Thoracic aorta (tissue), 2 donors: Measurements from ENCODE around the gene MAP3K13. TPM values are rescaled to one million over a fixed set of nuclear protein-coding genes. Genes with fewer than 3 reads are reported as not detected.
"Not testable (repeated sequence)": the region's sequence is repeated elsewhere in the genome, so short reads cannot be mapped to it uniquely, and the experiment has no call there.

Experiments used
- ATAC-seq: fragments of 150-250 bp; one replicate; pipeline ENCODE4 v1.8.0; 2017; ENCODE audit warnings: low read depth; ENCODE audit not compliant: insufficient number of reproducible peaks, low FRiP score
- DNase-seq: peaks from one replicate; pipeline ENCODE4 v3.0.0-alpha.2; 2020; ENCODE audit warnings: low spot score
- H3K27ac ChIP-seq, 2 donors: fragments of 200-600 bp; sonication (generic); 1 replicate in 1 of 2; 2 replicates in 1 of 2; pipeline ENCODE4 v1.5.1; 2016; ENCODE audit warnings: mild to moderate bottlenecking in 2 of 2, moderate library complexity in 2 of 2
- H3K27me3 ChIP-seq: fragments of 200-600 bp; sonication (generic); replicated peaks from 2 replicates; pipeline ENCODE4 v1.6.0; 2016; ENCODE audit warnings: mild to moderate bottlenecking; ENCODE audit not compliant: insufficient read depth
- H3K36me3 ChIP-seq: fragments of 200-600 bp; sonication (generic); one replicate; pipeline ENCODE4 v1.5.1; 2016
- H3K4me1 ChIP-seq, 2 donors: fragments of 200-600 bp; sonication (generic); 1 replicate in 1 of 2; 2 replicates in 1 of 2; pipeline versions ENCODE4 v1.5.1 to v1.6.0; 2016; ENCODE audit warnings: low read depth in 2 of 2, mild to moderate bottlenecking in 1 of 2; ENCODE audit not compliant: control insufficient read depth in 1 of 2
- H3K4me3 ChIP-seq: fragments of 200-600 bp; sonication (generic); 2 replicates; pipeline ENCODE4 v1.5.1; 2016; ENCODE audit warnings: mild to moderate bottlenecking
- H3K9me3 ChIP-seq: fragments of 200-600 bp; sonication (generic); 2 replicates; pipeline ENCODE4 v1.5.1; 2016
- CTCF ChIP-seq: fragments of 200-600 bp; sonication (generic); IDR thresholded peaks from one replicate; pipeline ENCODE4 v1.5.1; 2019; ENCODE audit warnings: antibody characterized with exemption
- total RNA-seq, 2 donors: library from RNA; depleted of rRNA; stranded (reverse); fragments of >200 nt; gene quantifications; one replicate each; pipeline versions ENCODE4 v1.1.0 to v1.2.3, GENCODE V29; 2016

The MAP3K13 gene
- total RNA-seq, 2 donors from 2014 or later = 17.3 to 21.9 TPM

DNA sequence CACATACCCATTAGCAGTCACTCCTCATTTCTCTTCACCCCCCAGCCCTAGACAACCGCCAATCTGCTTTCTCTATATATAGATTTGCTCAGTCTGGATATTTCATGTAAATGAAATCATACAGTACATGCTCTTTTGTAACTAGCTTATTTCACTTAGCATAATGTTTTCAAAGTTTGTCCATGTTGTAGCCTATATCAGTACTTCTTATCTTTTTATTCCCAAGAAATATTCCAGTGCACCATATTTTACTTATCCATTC is 3.1 kb downstream of the MAP3K13 start:
- Histone ChIP-seq H3K4me3 (no peak overlapping the region), H3K9me3 (no peaks in the 10 kb centered on the region), H3K36me3 (no peaks in the 10 kb centered on the region), H3K27me3 (no peaks in the 10 kb centered on the region), H3K27ac (no peak overlapping the region), H3K4me1 (no peaks in the 10 kb centered on the region)
- no peak for TF ChIP-seq CTCF
- ATAC-seq (no peak), DNase-seq (no peak)

GRCh38 chr3:185366913-185367312 is 4.0 kb downstream of the MAP3K13 start:
- no peak for TF ChIP-seq CTCF
- no peaks in the 10 kb centered on the region for H3K36me3 ChIP-seq
- no peaks in the 10 kb centered on the region for H3K9me3 ChIP-seq
- H3K27ac ChIP-seq = no peak overlapping the region
- no peaks in the 10 kb centered on the region for H3K27me3 ChIP-seq
- ATAC-seq = no peak
- H3K4me1 ChIP-seq = no peaks in the 10 kb centered on the region
- no peak overlapping the region for H3K4me3 ChIP-seq
- DNase-seq = no peak

DNA sequence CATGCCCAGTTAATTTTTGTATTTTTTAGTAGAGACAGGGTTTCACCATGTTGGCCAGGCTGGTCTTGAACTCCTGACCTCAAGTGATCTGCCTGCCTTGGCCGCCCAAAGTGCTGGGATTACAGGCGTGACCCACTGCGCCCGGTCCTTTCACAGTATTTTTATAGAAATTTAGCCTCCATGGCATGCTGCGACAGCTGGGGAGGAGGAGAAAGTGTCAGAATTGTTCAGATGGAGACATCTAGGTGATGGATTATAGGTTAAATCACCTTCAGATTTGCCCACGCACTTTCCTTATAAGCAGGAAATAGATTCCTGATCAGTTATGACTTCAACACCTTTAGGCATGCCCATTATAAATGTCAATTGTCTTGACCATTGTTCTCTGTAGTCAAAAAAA is 7.4 kb downstream of the MAP3K13 start:
- not testable (repeated sequence) for ATAC-seq, H3K27me3 ChIP-seq, H3K36me3 ChIP-seq, H3K4me3 ChIP-seq, H3K9me3 ChIP-seq, DNase-seq, H3K27ac ChIP-seq, H3K4me1 ChIP-seq

DNA sequence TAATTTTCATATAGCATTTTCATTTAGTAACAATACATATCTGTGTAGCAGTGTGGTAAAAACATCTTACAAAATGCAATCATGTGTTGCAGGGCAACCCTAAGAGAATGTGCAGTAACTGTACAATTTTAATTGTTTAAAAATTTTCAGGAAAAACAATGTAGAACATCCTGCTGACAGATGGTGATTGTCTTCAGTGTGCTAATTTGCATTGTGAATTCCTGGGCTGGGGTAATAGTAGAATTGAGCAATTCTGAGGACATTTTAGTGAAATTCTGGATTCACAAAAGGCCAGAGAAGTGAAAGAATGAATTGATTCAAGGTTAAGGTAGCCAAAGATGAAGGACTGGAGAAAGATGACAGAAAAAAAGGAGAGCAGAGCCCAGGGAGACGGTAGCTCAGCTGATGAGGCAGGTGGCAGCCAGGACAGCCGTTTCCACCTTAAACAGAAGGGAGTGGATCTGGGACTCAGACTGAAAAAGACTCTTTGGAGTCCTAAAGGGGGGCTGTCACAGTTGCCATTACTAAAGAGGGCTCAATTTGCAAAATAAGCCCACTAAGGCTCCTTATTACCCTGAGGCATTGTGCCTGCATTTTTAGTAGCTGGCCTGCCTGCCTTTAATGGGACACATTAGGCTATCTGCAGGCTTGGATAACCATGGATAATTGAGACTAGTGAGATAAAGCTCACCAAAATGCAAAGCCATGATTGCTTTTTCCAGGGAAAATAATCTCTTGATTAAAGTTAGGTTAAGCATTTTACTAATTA is 8.6 kb downstream of the MAP3K13 start:
- no peaks in the 10 kb centered on the region for H3K27me3 ChIP-seq
- no peak for ATAC-seq
- H3K4me3 ChIP-seq = no peak overlapping the region
- no peak overlapping the region for H3K27ac ChIP-seq
- TF ChIP-seq CTCF = no peak
- no peaks in the 10 kb centered on the region for H3K9me3 ChIP-seq
- no peaks in the 10 kb centered on the region for H3K36me3 ChIP-seq
- H3K4me1 ChIP-seq = no peaks in the 10 kb centered on the region
- DNase-seq = no peak

DNA sequence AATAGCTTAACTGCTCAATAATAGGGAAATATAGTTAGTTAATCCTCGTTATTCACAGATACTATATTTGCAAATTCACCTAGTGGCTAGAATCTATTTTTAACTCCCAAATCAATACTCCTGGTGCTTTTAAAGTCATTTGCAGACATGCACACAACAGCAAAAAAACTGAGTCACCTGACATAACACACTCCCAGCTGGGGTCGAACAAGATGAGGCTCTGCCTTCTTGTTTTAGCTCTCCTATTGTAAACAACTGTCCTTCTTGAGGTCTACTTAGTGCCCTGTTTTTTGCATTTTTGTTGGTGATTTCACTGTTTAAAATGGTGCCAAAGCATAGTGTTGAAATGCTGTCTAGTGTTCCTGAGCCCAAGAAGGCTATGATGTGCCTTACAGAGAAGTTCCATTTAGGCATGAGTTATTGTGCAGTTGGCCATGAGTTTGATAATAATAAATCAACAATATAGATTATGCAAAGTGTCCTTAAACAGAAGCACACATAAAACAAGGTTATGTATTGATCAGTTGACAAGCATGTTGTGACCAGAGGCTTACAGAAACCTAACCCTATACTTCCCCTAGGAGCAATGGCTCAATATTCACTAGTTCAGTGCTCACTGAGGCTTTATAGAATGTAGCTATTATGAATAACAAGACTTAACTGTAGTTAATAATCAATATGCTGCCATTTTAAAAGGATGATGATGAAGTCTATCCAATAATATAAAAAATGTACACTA is 18.6 kb downstream of the MAP3K13 start:
- Histone ChIP-seq H3K9me3 (no peaks in the 10 kb centered on the region), H3K4me3 (no peak overlapping the region), H3K27me3 (no peaks in the 10 kb centered on the region), H3K4me1 (no peaks in the 10 kb centered on the region), H3K36me3 (no peaks in the 10 kb centered on the region), H3K27ac (no peak overlapping the region)
- no peak for TF ChIP-seq CTCF
- ATAC-seq (no peak), DNase-seq (no peak)
